Nucleus accumbens (tissue), 56 donors: Measurements from ENCODE around the gene C14orf119.

ENCODE experiments used
- DNase-seq, 56 donors: peaks; one replicate each; lab custom pipeline; 2025; lab: John Stamatoyannopoulos, UW

Gene C14orf119

DNA sequence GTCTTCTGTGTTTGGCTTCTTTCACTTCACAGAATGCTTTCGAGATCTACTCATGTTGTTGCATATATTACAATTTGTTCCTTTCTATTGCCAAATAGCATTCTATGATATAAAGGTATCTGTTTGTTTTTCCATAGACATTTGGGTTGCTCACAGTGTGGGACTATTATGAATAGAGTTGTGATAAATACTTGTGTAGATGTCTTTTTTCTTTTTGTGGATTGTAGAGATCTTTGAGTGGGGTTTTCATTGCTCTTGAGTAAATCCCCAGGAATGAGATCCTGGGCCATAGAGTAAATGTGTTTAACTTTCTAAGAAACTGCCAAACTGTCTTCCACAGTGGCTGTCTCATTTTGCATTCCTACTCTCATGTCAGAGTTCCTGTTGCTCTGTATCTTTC lies 48.6 kb downstream of the C14orf119 start:
- no peak for DNase-seq

DNA sequence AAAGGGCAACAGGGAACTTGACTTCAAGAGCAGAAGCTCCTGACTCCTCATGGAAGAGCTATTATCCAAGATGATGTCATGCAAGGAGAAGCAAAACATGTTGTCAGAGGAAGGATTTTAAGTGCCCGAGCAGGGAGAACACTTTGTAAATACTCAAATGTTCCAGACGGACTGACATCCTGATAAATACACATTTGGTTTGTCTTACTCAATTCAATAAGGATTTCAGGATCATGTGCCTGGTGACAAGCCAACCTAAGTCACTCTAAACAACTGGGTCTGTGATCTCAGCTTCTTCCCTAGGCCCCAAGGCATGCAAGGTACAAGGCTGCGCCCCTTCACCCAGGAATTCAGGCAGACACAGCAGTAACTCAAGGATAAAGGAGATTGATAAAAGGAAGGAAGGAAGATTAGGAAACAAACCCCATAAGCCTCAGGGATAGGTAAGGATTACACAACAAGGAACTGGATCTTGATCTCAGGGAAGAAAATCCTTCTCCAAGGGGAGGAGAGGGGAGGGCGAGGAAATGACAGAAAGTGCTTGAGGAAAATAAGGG lies 50.6 kb downstream of the C14orf119 start:
- DNase-seq, result no peak

DNA sequence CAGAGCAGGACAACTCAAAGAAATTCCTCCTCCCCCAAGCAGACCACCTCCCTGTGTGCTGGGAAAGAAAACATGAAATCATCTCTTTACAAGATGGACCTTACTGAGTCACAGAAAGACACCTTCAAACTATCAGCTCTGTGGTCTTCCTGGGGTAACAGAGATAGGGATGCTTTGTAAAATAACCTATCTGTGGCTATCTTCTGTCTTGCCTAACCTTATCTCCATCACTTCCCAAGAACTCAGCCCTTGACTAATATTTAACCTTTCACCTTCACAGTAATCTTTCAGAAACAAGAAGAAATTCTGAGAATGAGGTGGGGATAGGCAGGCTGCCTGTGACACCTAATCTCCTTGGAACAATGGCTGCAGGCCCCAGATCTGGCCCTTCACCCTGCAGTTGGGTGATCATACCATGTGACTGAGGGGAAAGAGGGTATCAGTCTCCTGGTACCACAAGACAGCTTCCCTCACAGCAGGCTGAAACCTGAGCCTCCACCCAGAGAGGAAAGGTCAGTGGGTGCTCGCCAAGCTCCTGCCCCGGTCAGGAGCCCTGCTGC lies 51.1 kb downstream of the C14orf119 start:
- no peak for DNase-seq

DNA sequence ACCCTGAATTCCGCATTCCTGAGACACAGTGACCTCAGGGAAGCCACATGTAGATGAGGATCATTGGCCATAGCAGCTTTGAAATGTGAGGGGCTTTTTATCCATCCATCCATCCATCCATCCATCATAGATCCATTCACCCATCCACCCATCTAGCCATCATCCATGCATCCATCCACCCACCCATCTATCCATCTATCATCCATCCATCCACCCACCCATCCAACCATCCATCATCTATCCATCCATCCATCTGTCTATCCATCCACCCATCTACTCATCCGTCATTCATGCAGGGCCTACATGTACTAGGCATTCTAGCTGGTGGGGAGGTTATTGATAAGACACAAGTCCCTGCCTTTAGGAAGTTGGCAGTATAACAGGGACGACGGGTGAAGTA lies 51.7 kb downstream of the C14orf119 start:
- DNase-seq, result no peak

DNA sequence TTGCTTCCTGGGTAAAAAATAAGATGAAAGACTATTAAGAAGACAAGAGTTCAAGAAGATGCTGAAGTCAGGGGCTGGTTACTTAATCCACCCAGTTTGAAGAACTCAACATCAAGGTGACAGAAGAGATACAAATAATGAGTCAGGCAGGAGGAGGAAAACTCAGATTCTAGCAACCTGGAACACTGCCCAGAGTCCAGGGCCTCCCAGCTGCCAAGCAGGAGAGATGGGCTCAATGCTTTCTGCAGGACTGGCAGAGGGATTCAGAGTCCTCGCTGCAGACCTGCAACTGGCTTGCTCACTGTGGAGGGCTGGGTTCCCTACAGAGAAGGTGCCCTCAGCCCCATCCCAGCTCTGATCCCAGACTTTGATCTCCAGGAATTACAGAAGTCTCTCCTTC lies 52.4 kb downstream of the C14orf119 start:
- DNase-seq, result peak in 2 of 56 donors; percentile 14 to 16

DNA sequence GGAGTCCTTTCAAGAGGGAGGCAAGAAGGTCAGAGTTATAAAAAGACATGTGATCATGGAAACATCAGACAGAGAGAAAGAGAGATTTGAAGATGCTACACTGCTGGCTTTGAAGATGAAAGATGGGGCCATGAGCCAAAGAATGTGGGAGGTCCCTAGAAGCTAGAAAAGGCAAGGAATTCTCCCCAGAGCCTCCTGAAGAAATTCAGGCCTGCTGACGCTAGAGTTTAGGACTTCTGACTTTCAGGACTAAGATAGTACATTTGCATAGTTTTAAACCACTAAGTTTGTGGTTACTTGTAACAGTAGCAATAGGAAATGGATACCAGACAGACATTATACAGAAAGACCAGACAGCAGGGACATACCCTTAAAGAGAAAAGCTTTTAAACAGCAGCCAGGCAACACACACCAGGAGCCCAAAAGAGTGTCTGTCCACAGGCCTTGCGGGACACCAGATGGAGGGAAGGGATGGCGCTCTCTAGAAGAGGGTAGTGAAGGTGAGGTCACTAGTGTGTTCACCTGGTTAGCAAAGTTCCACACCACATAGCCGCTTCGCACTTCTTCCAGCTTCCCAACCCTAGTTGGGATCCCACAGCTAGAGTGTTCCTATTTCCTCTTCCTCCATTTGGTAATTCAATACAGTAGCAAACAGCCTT lies 53.4 kb downstream of the C14orf119 start:
- DNase-seq, result no peak

DNA sequence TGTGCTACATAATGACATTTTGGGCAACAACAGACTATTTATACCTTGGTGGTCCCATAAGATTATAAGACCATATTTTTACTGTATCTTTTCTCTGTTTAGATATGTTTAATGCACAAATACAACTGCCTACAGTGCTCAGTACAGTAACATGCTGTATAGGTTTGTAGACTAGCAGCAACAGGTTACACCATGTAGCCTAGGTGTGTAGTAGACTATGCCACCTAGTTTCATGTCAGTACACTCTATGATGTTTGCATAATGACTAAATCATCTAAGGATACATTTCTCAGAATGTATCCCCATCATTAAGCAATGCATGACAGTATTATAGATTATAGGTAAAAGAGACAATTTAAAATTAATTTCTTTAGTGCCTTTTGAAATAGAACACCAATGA lies 54.4 kb downstream of the C14orf119 start:
- DNase-seq, result no peak
